AG20443 (cell line): Measurements from ENCODE around the gene FRAS1.
"Not testable (repeated sequence)": the region's sequence is repeated elsewhere in the genome, so short reads cannot be mapped to it uniquely, and the experiment has no call there.

ENCODE experiments used
- DNase-seq: peaks from one replicate; pipeline ENCODE4 v3.0.0; 2012; ENCODE audit warnings: low spot score, mixed read lengths

FRAS1 gene

DNA sequence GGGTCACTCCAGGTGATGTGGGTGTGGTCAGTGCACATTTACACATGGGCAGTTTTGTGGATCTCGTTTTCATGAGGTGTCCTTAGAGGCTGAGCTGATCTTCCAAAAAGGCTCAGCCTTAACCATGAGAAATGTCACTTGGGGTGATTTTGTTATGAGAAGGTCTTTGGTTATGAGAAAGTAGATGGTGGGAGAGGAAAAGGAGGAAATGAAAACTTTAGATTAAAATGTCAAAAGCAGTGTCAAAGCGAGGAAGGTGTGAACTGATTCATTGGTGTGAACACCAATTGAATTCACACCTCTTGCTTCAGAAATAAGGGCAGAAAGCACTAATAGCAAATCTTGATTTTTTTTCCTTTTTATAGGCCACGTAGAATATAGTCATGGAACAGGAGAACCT lies 394.3 kb downstream of the FRAS1 start:
- no peak for DNase-seq

DNA sequence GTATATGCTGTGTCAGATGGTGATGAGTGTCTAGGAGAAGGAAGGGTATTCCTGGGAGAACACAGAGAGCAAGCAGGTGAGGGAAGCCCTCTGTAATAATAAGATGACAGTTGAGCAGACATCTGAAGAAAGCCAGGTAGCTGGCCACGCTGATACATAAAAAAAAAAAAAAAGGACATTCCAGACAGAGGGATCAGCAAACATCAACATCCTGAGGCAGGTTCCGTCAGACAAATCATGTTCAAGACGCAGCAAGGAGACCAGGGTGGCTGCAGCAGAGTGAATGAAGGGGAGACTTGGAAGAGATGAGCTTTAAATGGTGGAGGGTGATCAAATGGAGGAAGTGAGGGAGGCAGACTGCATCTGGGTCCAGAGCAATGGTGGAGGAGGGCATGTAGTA lies 396.9 kb downstream of the FRAS1 start:
- no peak for DNase-seq

DNA sequence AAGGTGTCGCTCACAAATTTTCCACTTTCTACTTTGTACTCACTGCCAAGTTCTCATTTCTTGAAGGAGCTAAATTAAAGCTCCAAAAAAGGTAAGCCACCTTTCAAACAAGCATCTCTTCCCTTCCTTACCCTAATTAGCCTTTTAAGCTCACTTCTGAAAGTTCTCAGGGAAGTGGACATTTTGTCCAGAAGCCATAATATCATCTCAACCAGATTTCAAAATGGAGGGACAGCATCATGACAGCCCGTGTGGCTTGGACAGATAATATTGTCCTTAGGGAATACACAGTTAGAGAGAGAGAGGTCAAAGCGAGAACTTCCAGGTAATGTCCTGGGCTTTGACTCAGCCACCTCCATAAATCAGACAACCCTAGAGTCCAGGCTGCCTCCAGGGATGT lies 400.6 kb downstream of the FRAS1 start:
- DNase-seq = no peak

DNA sequence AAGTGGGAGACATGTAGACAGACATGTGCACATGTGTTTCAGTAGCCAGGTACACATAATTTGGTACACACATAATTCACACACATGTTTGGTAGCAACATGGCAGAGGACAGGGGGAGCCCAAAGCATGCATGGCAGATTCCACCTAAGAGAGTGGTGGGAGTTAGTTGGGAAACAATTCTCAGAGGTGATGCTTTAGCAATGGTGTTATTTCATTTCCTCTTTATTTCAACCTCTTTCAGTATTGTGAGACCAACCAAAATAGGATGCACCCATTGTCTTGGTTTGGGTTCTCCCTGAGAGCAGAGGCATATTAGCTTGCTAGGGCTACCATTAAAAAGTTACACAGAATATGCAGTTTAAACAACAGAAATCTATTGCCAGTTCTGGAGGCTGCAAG lies 402.2 kb downstream of the FRAS1 start:
- DNase-seq = no peak

DNA sequence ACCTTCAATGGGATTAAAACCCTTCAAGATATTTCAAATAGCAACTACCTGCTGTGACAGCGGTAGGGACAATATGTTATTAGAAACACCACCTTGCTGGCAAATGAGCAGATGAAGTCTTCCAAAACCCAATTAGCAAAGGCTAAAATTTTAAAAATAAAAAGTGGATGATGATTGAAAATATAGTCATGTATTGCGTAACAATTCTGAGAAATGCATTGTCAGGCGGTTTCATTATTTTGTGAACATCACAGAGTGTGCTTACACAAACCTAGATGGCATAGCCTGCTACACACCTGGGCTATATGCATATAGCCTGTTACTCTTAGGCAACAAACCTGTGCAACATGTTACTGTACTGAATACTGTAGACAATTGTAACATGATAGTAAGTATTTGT lies 403.2 kb downstream of the FRAS1 start:
- DNase-seq = no peak

DNA sequence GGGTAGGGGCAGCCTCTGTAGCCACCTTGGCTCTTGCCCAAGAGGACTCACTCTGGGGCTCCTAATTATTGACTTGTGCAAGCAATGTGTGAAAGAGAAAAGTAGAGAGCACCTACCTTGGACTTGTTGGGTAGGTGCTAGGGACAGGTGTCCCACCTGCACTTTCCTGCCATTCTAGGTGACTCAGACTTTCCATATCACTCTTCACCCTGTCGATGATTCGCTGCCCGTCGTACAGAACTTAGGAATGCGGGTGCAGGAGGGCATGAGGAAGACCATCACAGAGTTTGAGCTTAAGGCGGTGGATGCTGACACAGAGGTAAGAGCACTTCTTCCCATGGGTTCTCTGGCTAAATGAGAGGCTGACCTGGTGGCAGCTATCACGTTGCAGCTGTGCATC lies 407.1 kb downstream of the FRAS1 start:
- no peak for DNase-seq

DNA sequence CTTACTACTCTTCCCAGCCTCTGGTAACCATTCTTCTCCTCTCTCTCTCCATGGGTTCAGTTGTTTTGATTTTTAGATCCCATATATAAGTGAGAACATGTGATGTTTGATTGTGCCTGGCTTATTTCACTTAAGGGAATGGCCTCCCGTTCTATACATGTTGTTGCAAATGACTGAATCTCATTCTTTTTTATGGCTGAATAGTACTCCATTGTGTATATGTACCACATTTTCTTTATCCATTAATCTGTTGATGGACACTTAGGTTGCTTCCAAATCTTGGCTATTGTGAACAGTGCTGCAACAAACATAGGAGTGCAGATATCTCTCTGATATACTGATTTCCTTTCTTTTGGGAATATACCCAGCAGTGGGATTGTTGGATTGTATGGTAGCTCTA lies 410.1 kb downstream of the FRAS1 start:
- DNase-seq = not testable (repeated sequence)

DNA sequence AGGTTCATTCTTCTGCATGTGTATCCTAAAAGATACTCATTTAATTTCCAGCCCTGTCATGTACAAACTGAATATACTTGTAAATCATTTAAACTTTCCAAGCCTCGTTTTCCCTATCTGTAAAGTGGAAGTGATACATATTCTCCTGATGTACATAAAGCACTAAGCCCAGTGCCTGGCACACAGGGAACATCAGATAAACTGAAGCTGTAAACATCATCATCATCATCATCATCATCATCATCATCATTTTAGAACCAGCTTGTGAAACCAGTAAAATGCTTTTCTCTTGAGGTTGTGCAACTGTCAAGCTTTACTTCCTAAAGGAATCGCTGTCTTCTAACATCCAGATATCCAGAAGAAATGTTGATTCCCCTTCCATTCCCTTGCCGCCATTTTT lies 411.1 kb downstream of the FRAS1 start:
- no peak for DNase-seq

DNA sequence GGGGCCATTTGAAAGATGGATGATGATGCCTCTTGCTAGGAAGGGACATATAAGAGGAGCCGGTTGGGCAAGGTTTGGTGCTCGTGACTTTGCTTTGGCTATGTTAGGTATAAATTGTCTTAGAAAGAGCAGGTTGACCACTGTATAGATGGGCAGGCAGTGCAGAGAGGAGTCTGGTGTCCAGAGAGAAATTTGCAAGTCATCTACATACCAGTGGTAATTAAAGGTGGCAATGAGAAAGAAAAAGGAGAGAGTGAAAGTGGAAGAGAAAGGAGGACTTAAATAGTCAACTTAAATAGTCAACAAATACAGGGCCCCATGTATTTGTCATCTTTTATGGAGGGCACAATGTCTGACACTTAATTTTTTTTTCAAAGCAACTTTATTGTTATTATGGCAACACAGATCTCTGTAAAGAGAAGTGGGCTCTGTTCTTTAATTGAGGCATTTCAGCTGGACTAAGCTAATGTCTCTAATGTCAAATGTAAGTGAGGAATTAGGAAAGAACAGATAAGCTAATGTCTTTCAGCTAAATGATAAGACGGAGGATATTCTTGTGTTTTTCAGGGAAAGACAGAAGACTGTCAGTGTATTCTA lies 419.1 kb downstream of the FRAS1 start:
- DNase-seq = no peak

DNA sequence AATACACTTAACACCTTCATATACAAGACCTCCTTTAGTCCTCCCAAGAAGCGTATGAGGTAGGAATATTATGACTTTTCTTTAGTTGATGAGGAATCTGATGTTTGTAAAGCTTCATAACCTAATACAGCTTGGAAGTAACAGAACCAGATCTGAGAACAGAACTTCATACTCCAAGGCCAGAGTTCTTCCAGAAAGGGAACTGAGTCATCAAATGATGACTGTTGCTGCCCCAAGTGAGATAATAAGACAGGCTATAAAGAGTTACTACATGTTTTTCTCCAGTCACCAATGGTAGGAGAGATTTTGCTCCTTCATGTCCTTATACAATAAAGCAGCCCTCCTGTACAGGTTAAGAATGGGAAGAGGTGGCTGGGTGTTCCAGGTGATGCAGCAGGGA lies 420.2 kb downstream of the FRAS1 start:
- DNase-seq = peak; percentile 41

DNA sequence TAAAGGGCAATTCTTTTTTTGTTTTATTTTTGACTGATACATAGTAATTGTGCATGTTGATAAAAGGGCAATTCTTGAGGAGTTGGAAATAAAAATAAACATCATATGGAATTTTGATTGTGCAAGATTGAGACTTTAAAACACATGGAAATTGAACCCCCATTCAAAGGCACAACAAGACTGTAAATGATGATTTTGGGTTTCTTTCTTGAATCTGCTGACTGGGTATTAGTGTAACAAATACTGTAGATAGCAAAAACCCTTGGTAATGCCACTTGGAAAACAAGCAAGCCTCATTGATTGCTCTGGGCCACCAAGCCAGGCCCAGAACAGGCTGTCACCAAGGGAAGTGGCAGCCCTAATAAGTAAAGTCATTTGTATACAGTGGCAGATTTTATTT lies 421.4 kb downstream of the FRAS1 start:
- no peak for DNase-seq

DNA sequence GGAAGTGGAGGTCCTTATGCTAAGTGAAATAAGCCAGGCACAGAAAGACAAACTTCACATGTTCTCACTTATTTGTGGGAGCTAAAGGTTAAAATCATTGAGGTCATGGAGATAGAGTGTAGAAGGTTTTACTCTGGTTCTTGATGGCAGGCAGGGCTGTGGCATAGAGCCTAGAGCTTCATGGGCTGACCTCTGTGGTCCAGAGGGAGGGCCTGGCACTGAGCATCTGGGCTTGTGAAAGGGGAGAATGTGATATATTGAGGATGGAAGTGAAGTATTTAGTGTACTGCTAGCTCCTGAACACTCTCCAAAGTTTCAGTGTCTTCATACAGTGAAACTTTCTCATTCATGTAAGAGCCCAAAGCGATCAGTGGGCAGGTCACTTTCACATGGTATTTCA lies 423.2 kb downstream of the FRAS1 start:
- DNase-seq = peak; percentile 18

DNA sequence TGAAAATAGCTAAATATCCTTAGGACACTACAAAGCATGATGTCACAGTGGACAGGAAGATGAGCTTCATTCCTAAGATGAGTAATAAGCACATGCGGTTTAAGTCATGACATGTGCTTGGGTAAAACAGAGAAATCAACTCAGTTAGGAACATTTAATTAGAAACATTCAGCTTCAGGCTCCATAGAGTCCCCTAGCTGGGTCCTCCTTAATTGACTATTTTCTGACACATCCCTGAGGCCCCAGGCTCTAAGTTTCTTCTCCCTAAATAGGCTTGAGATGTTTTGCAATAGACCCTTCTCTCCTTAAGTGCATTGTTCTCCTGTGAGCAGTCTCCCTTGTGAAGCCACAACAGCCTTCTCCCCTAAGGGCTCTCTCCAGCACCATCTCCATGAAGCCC lies 424.1 kb downstream of the FRAS1 start:
- DNase-seq = peak; percentile 76

DNA sequence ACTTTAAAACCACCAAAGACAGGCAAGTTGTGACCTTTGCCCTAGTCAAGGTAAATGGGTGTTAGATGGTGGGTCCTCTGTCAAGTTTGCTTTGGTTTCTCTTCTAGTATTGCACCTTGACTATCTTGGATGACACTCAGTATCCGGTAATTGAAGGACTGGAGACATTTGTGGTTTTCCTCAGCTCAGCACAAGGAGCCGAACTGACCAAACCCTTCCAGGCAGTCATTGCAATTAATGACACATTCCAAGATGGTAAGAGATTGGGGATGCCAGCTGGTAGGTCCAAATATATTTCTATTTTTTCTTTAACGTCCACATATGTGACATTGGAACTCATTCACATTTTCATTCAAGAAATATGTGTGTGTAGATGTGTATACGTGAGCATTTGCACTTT lies 425.2 kb downstream of the FRAS1 start:
- no peak for DNase-seq

DNA sequence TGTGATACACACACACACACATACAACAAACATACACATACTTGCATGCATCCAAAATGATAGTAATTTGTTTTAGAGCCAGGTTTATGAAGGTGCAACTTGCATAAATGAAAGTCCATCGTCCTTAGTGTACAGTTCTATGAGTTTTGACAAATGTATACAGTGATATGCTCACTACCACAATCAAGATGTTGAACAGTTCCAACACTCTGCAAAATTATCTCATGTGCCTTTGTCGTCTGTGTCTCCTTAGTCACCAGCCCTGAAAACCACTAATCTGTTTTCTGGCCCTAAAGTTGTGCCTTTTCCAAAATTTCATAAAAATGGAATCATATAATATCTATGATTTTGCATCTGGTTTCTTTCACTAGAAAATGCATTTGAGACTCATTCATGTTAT lies 426.7 kb downstream of the FRAS1 start:
- no peak for DNase-seq

DNA sequence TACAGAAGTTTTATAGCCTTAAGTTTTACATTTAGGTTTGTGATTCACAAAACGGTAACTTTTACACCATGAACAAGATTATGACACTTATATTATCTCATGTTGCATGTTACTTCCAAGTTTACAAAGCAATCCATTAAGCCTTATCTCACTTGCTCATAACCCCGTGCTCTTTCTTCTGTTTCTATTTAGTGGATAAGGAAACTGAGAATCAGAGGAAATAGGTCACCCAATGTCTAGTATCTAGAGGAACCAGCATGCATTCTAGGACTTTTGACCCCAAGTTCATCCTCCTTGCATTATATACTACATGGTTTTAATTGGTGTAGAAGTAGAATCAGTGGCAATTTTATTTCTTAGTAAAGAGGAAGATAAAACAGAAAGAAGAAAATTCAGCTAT lies 427.5 kb downstream of the FRAS1 start:
- DNase-seq = no peak

DNA sequence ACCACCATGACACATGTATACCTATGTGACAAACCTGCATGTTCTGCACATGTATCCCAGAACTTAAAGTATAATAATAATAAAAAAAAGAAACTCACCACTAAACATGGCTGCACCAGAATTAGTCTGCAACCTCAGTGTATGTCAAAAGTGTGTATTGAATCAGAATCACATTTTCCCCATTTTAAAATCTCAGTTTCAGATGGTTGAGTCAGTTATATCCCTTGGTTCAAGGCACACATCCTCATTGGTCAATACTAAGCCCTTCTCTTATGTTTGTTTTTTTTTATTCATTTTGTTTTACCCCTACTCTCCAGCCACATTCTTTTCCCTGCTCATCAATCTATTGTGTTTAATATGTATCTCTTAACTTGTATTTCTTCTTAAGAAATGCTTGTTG lies 436.6 kb downstream of the FRAS1 start:
- no peak for DNase-seq

DNA sequence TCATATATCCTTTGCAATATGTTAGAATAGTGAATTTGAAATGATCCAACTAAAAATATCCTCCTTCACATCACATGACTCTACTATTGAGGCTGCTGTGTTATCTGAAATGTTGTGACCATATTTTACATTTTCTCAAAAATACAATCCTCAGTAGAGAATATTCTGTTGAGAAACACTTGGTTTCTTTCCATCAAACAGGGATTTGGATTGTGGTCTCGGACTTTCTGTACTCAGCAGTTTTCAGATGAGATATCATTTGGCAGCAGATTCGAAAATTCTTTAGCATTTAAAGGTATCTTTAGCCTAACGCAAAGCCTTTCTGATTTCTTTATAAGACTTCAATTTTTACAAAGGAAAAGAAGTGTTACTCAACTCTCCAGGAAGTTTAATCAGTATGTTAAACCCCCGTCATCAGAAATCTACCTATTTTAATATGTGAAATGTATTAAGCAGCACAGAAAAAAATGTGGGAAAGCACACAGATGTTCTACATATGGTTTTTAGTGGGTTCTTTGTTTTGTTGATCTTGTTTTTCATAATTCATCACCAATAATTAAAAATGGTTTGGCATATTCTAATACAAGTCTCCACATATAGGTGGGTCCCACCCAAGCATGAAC lies 439.0 kb downstream of the FRAS1 start:
- DNase-seq = no peak

DNA sequence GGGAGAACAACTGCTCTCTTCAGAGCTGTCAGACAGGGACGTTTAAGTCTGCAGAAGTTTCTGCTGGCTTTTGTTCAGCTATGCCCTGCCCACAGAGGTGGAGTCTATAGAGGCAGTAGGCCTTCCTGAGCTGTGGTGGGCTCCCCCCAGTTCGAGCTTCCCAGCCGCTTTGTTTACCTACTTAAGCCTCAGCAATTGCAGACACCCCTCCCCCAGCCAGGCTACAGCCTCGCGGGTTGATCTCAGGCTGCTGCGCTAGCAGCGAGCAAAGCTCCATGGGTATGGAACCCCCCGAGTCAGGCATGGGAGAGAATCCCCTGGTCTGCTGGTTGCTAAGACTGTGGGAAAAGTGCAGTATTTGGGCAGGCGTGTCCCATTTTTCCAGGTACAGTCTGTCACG lies 449.1 kb downstream of the FRAS1 start:
- DNase-seq = not testable (repeated sequence)

DNA sequence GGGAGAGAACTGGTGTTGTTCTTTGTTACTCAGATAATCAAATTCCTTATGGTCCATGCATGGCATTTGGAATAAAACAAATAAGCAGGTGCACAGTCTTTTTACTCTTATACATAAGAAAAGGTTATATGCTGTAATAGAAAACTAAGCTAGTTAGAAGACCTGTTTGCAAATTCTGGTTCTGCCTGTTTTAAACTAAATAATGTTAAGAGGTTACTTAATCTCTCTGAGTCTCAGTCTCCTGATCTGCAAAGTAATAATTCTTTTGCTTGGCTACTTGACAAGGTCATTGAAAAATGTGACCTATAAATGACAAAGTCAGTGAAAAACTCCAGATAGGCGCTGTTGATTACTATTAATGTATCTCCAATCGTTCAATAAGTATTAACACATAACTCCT lies 451.9 kb downstream of the FRAS1 start:
- no peak for DNase-seq

DNA sequence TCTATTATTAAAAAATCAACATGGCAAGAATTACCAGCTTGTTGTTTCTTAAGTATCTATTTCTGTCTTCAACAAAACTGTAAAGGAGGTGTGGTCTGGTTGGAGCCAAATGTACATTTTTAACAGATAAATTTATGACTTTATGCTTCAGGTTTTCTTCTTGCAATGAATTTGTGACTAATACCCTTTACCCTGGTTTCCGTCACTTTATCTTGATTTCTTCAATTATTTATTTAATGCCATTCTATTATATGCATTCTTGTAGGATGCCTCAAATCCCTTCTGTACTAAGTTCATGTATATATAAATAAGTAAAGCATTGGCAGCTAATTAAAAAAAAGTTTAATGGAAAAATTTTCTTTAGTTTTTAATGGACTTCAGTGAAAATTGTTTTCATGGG lies 453.0 kb downstream of the FRAS1 start:
- no peak for DNase-seq

DNA sequence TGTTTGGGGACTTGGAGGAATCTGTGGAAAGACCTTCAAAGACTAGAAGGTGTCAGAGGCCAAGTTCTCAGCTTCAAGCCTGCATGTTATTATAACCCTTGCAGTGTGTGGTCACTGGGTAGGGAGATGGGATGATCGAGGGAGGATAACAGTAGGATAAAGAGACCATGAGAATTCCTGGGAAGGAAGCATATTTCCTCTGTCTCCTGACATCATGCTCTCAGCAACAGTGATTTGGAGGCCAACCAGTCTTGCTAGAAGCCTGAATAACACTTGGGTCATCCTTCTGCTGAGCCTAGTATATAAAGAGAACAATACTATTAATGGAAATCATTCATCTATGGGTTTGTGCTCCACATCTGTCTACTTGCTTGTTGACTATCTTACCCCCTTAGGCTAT lies 453.6 kb downstream of the FRAS1 start:
- DNase-seq = no peak

DNA sequence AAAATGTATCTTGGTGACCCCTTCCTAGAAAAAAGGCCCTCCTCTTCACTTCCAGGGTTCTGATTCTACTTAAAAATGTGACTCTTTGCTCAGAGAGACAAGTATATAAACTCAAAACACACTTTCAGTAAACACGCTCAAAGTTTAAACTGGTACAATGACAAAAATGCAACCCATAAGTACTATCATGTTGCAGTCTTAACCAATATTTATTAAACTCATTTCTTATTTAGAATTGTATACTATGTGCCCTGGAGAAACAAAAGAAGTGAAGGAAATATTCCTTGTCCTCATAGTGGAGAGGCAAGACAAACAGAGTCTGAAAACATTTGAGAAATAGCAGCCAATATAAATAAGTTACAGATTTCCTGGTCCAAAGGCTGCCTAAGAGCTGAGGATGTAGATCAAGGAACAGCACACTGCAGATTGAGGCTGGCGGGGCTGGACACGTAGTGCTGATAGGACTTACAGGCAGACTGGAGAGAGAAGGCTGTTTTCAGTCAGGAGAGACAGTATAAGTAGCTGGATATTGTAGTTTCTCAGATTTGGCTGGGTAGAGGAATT lies 455.3 kb downstream of the FRAS1 start:
- no peak for DNase-seq

DNA sequence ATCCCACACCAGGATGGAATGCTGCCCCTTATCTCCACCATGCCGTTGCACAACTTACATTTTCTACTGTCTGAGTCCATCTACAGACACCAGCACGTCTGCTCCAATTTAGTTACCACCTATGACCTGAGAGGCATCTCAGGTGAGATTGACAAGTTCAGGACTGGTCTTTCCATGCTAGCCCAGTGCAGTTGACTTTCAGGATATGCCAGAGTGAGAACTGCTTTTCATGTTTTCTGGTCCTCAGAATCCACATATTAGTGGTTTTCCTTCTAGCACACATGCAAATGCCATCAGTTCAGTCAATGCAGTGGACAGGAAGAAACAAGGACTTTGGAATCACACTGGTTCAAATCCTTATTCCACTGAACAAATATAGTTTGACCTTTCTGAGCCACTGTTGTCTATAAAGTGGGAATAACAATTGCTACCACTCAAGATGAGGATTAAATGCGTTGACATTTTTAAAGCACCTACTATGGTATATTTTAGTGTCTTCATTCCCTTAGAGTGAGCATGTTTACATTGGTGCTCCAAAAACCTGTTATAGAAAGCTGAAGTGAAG lies 456.4 kb downstream of the FRAS1 start:
- DNase-seq = no peak
